Measurements from ENCODE around the gene RASL10A.
A peak's percentile ranks its signal among the peaks of the same experiment; 100 is the strongest.

Gene RASL10A

GRCh38 chr22:29337631-29338284 lies 22.3 kb upstream of the RASL10A start:
- no peak for DNase-seq

- DNase-seq, result no peak
Measured at GRCh38 chr22:29336751-29337490, 21.4 kb upstream of the RASL10A start.

GRCh38 chr22:29335656-29336055 lies 20.2 kb upstream of the RASL10A start:
- no peak for DNase-seq

DNA sequence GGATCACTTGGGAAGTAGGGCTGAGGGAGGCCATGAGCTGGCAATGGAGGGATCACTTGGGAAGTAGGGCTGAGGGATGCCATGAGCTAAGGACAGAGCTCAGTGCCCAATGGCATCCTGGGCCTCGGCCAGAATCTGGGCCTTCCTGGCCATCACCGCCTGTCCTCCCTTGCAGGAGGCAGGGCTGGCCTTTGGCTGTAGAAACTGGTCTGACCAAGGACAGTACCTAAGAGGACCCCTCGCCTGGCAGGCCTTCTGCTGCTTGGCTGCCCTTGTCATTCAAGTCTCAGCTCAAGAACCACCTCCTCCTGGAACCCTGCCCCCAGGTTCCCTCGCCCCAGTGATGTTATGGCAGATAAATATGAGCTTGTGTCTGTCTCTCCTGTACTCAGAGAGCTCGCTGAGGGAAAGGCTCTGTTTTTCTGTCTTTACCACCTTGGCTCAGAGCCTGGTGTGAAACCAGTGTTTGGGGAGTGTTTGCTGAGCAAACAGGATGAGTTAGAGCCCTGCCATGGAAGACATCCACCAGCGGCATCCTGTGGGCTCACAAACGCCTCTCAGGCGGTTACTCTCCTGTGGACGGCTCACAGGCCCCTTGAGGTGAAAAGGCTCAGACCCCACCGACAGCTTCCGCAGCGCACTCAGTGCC lies 19.3 kb upstream of the RASL10A start:
- no peak for DNase-seq

DNA sequence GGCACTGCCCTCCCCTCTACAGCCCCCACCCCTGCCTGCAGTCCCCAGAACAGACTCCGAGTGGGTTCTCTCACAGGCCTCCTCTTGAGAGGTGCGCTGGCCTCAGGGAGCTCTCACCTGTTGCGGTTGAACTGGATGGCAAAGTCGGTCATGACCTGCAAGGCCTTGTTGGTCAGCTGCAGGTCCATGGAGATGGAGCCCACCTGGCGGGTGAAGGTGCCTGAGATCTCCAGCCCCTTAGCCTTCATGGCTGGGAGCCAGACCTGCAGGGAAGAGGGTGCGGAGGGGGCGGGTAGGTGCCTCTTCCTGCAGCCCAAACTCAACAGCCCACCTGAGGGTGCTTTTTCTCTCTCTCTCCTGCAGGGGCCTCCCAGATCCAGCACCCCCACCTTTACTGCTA lies 18.7 kb upstream of the RASL10A start:
- DNase-seq, result no peak

DNA sequence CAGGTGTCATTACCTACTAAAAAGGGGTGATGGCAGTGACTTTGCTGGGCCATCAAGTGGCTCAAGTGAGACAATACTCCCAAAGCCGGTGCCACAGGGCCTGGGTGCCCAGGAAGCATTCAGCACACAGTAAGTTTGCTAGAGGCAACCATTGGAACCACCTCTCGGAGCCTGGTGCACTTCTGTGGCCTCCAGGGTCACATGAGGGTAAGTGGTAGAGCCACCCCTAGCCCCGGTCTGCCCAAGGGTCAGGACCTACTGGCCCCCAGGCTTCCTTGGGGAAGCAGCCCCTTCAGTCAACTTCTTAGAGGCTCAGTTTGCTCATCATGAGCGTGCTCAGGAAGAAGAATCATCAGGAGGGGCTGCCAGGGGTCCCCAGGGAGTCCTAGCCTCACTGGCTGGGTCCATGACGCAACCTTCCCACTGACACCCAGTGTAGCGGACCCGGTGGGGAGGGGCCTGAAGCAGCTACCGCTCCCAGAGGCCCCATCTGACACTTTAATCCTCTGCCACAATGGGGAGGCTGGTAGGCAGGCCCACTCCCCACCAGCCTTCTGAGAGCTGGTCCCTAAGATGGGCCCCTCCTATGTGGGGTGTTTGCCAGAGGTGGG lies 17.5 kb upstream of the RASL10A start:
- no peak for DNase-seq

DNA sequence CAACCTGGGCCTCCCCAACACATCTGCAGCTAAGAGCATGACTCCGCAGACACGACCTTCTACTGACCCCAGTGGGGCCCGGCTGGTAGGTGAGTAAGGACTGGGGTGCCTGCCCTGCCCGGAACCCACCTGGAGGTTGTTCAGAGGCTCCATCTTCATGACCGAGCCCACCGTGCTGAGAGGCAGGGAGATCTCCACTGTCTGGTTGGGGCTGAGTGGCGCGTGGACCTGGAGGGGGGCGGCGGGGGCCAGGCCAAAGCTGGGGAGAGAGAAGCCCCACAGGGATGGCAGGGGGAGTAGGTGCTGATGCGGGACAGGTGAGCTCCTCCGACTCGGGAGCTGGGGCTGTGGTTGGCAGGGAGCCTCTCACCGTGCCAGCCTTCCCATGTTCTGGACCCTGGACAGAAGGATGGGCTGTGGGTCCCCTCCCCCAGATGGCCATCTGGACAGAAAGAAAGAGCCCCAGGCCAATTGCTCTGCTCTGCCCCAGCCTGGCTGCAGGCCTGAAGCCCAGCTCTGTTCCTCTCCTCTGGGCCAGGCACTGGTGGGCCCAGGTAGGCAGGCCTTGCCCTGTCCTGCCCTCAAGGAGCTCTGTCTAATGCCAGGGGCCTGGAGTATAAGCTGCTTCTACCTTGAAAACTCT lies 16.3 kb upstream of the RASL10A start:
- no peak for DNase-seq

DNA sequence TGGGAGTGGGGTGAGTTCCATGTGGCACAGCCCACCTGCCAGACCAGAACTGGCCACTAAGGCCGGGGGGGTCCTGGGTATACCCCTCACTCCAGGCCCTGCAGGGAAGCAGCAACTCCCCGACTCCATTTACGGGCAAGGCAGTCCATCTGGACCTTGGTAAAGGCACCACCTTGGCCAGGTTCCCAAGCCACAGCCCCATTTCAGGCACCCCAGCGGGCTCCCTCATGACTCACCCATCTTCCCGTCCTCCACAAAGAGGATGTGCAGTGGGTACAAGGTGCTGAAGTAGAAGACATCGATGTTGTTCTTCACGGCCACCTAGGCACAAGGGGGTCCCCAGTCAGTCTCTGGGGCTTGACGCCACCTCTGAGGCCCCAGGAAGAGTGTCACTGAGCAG lies 15.7 kb upstream of the RASL10A start:
- DNase-seq, result no peak

GRCh38 chr22:29330753-29331152 lies 15.3 kb upstream of the RASL10A start:
- no peak for DNase-seq

- DNase-seq, result no peak
Measured at GRCh38 chr22:29330291-29330690, 14.8 kb upstream of the RASL10A start.

- no peak for DNase-seq
Measured at GRCh38 chr22:29329581-29329980, 14.1 kb upstream of the RASL10A start.

DNA sequence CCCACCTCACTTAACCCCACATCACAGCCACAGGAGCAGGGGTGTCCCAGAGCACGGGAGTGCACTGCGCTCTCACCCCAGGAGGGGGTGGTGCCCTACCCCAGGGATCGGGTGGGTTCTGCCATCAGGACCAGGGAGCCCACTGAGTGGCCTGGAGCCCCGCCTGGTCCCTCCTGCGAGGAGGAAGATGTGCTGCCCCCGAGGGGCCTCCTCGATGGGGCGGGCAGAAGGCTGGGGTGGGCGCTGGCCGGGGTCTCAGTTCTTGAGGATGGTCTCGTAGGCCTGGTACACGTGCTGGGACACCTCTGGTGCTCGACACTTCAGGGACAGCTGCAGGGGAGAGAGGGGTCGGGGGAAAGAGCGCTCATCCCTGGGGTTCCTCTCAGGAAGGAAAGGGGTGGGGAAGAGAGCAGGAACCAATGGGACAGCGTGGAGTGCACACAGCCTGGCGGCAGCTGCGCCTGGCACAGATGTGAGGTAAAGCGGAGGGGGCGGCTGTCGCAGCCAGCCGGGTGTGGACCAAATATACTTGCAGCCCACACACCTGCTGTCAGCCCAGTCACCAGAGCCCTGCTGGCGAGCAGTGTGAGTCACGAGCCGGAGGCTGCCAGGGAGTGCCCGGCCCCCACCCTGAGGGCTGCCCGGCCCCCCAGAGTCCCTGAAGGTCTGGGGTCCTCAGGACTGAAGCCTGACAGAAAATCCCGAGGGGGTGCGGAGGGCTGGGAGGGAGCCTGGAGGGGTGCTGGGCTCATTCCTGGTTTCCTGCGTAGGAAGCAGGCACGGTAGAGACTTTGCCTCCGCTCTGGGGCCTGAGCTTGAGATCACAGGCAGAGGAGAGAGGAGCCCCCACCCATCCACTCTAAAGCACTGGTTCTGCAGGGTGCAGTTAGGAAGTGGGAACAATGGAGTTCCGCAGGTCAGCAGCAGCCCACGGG lies 13.3 kb upstream of the RASL10A start:
- DNase-seq, result peak; percentile 90

DNA sequence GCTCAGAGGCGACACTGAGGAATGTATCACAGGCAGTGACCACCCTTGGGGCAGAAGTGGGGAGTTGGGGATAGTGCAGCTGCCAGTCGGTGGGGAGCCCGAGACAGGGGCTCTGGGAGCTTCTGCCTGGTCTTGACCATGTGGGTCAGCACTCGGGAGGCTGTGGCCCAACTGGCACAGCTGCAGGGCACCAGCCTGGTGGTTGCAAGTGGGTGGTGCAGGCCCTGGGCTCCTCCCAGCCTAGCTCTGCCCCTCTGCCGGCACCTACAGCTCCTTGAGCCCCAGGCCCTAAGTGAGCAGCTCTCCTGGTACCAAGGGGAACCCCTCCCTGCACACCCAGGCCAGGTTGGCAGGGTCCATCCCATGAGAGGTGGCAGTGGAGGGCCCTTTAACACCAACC lies 12.6 kb upstream of the RASL10A start:
- DNase-seq, result no peak

GRCh38 chr22:29327089-29327764 lies 11.7 kb upstream of the RASL10A start:
- DNase-seq, result no peak

GRCh38 chr22:29326481-29326880 lies 11.0 kb upstream of the RASL10A start:
- no peak for DNase-seq

- DNase-seq, result no peak
Measured at GRCh38 chr22:29325785-29326315, 10.4 kb upstream of the RASL10A start.

DNA sequence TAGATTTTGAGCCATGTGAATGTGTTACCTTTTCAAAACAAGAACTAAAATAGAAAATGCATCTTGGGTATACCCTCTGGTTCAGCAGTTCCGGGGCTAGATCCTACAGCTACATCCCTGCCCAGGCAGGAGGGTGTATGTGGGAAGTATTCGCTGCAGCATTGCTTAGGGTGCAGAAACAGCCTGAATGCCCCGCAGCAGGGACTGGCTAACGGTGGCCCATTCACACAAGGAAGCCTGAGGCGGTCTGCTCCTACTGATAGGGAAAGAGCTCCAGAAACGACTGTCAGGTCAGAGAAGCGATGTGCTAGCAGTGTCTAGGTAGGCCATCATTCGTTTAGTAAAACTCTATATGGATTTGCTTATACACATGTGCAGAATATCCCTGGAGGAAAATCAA lies 9.9 kb upstream of the RASL10A start:
- no peak for DNase-seq

- no peak for DNase-seq
Measured at GRCh38 chr22:29323641-29324040, 8.1 kb upstream of the RASL10A start.

- DNase-seq, result peak; percentile 13
Measured at GRCh38 chr22:29320546-29320945, 5.0 kb upstream of the RASL10A start.

GRCh38 chr22:29319072-29319471 lies 3.6 kb upstream of the RASL10A start:
- no peak for DNase-seq

DNA sequence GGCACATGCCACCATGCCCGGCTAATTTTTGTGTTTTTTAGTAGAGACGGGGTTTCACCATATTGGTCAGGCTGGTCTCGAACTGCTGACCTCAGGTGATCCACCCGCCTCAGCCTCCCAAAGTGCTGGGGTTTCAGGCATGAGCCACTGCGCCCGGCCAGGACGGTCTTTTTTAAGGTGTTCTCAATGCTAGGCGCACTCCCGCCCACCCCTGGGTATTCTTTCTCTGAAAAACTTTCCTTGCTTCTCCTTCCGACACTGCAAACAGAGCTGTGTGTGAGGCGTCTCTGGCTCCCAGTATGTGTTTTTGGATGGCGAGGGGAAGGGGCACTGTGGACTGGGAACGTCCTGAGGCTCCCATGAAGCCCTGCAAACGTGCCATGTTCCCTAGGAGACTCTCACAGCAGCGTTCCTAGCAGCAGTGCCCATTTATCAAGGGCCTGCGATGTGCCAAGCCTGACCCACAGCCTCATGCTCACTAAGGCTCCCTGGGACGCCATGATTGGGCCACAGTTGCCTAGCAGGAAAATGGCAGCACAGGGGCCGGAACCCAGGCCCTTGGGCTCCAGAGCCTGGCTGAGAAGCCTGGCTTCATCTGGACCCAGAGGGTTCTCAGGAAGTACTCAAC lies 2.4 kb upstream of the RASL10A start:
- no peak for DNase-seq

Data from NCI-H2171 treated with DMSO at 0.1 percent for 48 hours (cell line).